Esophagus muscularis mucosa (tissue), 4 donors: ENCODE data around the gene MAGI1.

Experiments
- EP300 ChIP-seq: sonication (generic); formaldehyde crosslinking; IDR thresholded peaks from one replicate; pipeline ENCODE4 v1.6.1; 2017; ENCODE audit warnings: antibody characterized with exemption
- POLR2A ChIP-seq: fragments of 450-650 bp; IDR thresholded peaks from one replicate; pipeline ENCODE4 v1.6.1; 2017; ENCODE audit warnings: antibody characterized with exemption, moderate library complexity, mild to moderate bottlenecking, low read depth
- POLR2AphosphoS5 ChIP-seq, 2 donors: sonication (generic); formaldehyde crosslinking; IDR thresholded peaks; one replicate each; pipeline ENCODE4 v1.6.1; 2017; ENCODE audit warnings: antibody characterized with exemption in 2 of 2
- TF ChIP-seq, protein P1 (sequence below), 3 experiments: fragments of 200-600 bp in 2 of 3; fragments of 450-650 bp in 1 of 3; sonication (generic) in 2 of 3; IDR thresholded peaks; one replicate each; pipeline ENCODE4 v1.5.1; 2017 to 2019; ENCODE audit warnings: antibody characterized with exemption in 3 of 3, mild to moderate bottlenecking in 2 of 3, moderate library complexity in 1 of 3

DNA sequence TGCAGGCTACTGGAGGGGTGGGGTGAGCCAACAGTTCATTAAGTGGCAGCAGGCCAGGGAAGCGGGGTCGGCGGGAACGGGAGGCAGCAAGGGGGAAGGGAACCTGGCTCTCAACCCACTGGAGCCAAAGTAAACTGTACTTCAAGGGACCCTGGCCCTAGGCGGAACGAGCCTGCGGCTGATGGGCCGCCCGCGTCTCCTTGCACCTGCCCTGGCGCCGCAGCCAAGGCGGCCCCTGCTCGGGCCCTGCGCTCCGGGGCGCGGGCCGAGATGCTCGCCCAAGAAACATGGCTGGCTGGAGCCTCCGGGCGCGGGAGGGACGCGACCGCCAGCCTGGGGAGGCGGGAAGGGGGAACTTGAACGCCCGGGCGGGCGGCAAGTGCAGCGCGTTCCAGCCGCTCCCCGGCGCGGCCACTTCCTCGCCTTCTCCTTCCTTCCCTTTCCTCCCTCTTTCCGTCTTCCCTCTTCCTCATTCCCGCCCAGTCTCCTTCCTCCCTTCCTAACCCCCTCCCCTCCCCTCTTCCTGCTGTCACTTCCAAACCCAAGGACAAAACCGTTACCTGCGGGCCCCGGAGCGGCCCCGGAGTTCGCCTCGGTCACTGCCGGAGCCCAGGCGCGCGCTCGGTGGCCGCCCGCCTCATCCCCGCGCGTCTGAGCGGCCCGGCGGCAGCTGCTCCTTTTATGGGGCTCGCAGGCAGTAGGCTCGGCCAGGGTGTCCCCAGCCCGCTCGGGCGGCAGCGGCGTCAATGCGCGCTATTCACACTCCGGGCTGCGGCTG, 489.7 kb downstream of the MAGI1 start:
- TF ChIP-seq, protein P1, sequence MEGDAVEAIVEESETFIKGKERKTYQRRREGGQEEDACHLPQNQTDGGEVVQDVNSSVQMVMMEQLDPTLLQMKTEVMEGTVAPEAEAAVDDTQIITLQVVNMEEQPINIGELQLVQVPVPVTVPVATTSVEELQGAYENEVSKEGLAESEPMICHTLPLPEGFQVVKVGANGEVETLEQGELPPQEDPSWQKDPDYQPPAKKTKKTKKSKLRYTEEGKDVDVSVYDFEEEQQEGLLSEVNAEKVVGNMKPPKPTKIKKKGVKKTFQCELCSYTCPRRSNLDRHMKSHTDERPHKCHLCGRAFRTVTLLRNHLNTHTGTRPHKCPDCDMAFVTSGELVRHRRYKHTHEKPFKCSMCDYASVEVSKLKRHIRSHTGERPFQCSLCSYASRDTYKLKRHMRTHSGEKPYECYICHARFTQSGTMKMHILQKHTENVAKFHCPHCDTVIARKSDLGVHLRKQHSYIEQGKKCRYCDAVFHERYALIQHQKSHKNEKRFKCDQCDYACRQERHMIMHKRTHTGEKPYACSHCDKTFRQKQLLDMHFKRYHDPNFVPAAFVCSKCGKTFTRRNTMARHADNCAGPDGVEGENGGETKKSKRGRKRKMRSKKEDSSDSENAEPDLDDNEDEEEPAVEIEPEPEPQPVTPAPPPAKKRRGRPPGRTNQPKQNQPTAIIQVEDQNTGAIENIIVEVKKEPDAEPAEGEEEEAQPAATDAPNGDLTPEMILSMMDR (IDR thresholded peaks at IDR 0.05), result no peak
- TF ChIP-seq POLR2A (no peak), EP300 (no peak), POLR2AphosphoS5 (IDR thresholded peaks at IDR 0.05) (peak; percentile 47 to 58)
